NCI-H524 (cell line): Measurements from ENCODE around the gene PTPN12.
A peak's percentile ranks its signal among the peaks of the same experiment; 100 is the strongest.
"Not testable (repeated sequence)": the region's sequence is repeated elsewhere in the genome, so short reads cannot be mapped to it uniquely, and the experiment has no call there.

Experiments used
- DNase-seq, 2 experiments: peaks; one replicate each; lab custom pipeline; 2025; lab: John Stamatoyannopoulos, UW

Gene PTPN12

GRCh38 chr7:77579797-77580196 lies 42.7 kb downstream of the PTPN12 start:
- DNase-seq = no peak

- no peak for DNase-seq
Measured at GRCh38 chr7:77580762-77581350, 43.8 kb downstream of the PTPN12 start.

DNA sequence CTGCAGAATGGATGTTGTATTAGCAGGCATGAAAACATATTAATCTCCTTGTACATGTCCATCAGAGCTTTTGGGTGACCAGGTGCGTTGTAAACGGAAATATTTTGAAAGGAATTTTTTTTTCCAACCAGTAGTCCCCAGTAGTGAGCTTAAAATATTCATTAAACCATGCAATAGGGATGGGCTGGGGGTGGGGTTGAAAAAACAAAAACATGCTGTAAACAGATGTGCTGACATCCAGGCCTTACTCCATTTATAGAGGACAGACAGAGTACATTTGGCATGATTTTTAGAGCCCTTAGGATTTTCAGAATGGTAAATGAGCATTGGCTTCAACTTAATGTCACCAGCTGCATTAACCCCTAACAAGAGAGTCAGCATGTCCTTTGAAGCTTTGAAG lies 50.2 kb downstream of the PTPN12 start:
- no peak for DNase-seq

GRCh38 chr7:77600952-77601351 lies 63.9 kb downstream of the PTPN12 start:
- DNase-seq = no peak

GRCh38 chr7:77606562-77606961 lies 69.5 kb downstream of the PTPN12 start:
- no peak for DNase-seq

DNA sequence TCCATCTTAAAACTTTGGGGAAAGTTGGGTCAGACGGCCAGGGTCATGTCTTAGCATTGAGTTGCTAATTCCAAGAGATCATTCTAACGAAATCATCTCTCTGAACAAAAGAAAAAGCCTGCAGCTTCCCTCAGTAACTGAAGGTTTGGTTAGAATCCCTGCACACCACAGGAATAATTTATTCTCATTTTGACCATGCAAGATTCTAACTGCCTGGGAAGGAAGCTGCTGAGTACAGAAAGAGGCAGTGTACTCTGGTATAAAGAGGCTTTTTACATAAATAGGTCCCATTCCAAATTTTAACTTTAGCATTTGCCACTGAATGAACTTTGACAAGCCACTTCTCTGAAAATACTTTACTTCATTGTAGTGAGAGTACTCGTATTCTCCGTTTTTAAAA lies 82.2 kb downstream of the PTPN12 start:
- no peak for DNase-seq

GRCh38 chr7:77626586-77627308 lies 89.7 kb downstream of the PTPN12 start:
- DNase-seq = no peak

GRCh38 chr7:77627309-77627676 lies 90.2 kb downstream of the PTPN12 start:
- no peak for DNase-seq

DNA sequence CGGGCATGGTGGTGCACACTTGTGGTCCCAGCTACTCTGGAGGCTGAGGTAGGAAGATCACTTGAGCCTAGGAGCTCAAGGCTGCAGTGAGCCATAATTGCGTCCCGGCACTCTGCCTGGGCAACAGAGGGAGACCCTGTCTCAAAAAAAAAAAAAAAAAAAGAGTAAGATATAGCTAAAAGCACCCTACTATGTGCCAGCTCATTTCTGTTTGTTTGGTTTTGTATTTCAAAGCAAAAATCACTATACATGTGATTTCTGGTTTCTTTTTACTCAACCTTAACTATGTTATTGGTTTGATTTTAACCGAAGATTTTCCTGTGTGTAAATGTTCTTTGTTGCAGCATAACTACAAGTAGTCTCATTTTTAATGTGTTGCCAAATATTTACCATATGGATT lies 92.7 kb downstream of the PTPN12 start:
- DNase-seq = no peak

GRCh38 chr7:77631820-77632219 lies 94.7 kb downstream of the PTPN12 start:
- DNase-seq = no peak

DNA sequence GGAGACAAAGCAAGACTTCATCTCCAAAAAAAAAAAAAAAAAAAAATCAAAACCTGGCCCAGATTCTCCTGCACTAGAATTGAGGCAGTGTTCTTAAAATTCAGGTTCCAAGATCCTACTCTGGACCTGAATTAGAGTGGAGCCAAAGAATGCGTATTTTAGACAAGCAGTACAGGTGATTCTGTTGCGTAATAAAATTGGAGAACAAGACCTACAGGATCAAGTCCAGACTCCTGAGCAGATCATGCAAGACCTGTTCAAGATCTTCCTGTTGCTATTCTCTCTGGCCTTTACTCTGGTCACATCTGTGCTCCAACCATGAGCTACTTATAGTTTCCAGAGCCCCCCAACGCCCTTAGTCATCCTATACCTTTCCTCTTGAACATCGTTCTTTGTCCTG lies 107.7 kb downstream of the PTPN12 start:
- DNase-seq = no peak

GRCh38 chr7:77648742-77649338 lies 111.7 kb downstream of the PTPN12 start:
- no peak for DNase-seq

GRCh38 chr7:77649716-77650349 lies 112.7 kb downstream of the PTPN12 start:
- DNase-seq = no peak

- DNase-seq = peak; percentile 6 to 39
Measured at GRCh38 chr7:77651575-77652162, 114.6 kb downstream of the PTPN12 start.

GRCh38 chr7:77652826-77653225 lies 115.7 kb downstream of the PTPN12 start:
- DNase-seq = not testable (repeated sequence)

DNA sequence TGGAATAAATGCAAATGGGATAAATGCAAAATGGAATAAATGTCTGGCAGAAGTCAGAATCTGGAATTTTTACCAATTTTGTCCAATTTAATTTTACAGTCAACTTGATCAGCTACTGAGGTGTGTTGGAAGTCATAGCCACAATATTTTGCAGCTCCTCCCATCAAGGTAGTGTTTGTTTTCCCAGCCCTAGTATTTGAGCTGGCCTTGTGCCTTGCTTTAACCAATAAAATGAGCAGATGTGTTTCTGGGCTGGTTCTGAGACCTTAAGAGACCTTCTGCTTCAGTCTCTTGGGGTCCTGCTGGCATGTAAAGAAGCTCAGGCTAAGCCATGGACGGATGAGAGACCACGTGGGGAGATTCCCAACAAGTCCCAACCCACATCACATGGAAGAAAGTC lies 116.5 kb downstream of the PTPN12 start:
- DNase-seq = peak in 1 of 2 experiments; percentile 23

- no peak for DNase-seq
Measured at GRCh38 chr7:77655356-77655755, 118.3 kb downstream of the PTPN12 start.

DNA sequence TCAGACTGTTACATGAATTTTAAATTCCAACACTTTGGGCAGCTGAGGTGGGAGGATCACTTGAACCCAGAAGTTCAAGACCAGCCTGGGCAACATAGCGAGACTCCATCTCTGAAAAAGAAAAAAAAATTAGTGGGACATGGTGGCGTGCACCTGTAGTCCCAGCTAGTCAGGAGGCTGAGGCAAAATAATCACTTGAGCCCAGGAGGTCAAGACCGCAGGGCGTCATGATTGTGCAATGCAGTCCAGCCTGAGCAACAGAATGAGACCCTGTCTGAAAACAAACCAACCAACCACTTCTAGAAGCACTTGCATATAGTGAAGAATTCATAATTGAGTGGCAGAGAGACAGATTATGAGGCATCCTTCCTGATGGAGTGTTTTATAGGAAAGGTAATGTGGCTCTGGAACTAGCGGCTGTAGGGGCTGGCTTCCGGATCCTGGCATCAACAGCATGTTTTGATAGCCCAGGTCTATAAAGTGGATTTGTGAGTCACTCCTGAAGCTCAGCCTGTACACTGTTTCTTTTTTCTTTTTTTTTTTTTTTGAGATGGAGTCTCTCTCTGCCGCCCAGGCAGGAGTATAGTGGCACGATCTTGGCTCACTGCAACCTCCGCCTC lies 118.9 kb downstream of the PTPN12 start:
- no peak for DNase-seq

DNA sequence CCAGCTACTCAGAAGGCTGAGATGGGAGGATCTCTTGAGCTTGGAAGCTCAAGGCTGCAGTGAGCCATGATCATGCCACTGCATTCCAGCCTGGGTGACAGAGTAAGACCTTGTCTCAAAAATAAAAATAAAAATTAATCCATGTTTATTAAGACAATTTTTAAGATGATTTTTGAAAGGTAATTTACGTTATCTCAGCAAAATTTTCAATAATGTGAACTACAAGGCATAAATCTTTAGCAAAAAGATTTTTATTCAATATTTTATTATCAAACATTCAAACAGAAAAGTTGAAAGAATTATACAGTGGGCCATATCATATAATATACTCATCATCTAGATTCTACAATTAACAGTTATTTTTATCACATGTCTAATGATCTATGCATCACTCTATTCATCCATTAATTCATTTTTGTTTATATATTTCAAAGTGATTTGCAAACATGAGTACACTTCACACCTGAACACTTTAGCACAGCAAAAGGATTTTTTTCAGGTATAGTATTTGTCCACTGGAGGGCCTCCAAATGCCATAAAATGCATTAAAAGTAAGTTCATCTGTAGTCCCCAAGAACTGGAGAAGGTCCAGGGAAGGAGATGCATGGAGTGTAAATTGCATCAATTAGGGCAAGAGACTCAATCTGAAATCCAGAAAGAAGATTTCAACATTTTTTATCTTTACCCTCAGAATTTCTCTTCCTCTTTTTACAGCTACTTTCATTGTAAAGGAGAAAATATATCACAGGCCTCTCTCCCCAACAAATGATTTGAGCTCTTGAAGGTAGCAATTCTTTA lies 120.5 kb downstream of the PTPN12 start:
- peak; percentile 12 to 67 for DNase-seq

DNA sequence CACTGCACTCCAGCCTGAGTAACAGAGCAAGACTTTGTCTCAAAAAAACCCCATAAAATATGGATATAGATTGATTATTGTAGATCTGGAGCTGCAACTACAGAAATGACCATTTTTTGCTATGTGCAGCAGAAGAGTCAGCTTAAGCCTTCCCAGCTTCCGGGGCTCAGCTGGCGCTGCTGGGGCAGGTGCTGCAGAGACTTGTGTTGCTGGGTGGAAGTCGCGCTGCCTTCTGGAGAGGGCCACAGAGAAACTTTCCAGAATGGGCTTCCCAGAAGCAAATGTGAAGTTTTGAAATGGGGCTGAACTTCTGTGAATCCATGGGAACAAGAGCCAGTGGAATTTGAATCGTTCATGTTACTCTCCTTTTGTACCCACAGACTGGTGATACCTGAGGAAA lies 121.8 kb downstream of the PTPN12 start:
- peak in 1 of 2 experiments; percentile 13 for DNase-seq

DNA sequence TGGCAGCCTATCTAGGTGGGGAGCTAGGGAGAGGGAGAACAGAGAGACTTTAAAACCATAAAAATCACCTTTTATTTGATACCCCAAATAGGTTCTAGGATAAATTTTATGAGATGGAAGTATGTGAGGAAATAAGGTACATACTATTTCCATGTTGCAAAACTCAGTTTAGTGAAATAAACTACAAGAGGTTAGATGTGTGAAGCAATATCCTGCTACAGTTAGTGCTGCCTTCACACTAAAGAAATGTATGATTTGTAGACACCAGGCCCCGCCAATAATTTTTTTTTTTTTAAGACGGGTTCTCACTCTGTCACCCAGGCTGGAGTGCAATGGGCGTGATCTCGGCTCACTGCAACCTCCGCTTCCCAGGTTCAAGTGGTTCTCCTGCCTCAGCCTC lies 124.7 kb downstream of the PTPN12 start:
- DNase-seq = no peak
